HepG2 (cell line): ENCODE measurements around the gene RABL6. TPM values are rescaled to one million over a fixed set of nuclear protein-coding genes. Genes with fewer than 3 reads are reported as not detected.
"Not testable (repeated sequence)": the region's sequence is repeated elsewhere in the genome, so short reads cannot be mapped to it uniquely, and the experiment has no call there.

Experiments used
- FOXP1 ChIP-seq, 2 experiments: fragments of 450-650 bp in 1 of 2; IDR thresholded peaks; 2 replicates each; pipeline ENCODE4 v1.6.1; 2017 to 2018; ENCODE audit warnings: antibody characterized with exemption in 1 of 2
- HOXA3 ChIP-seq: sonication (generic); formaldehyde crosslinking; IDR thresholded peaks from 2 replicates; pipeline ENCODE4 v1.5.0; 2020; ENCODE audit warnings: missing genetic modification reagents
- HOXA5 ChIP-seq: sonication (generic); formaldehyde crosslinking; IDR thresholded peaks from 2 replicates; pipeline ENCODE4 v1.4.0; 2020; ENCODE audit warnings: missing genetic modification reagents
- KAT7 ChIP-seq: IDR thresholded peaks from 2 replicates; pipeline ENCODE4 v1.6.1; 2018; ENCODE audit warnings: borderline replicate concordance, missing compliant biosample characterization
- ONECUT2 ChIP-seq: sonication (generic); formaldehyde crosslinking; IDR thresholded peaks from 2 replicates; pipeline ENCODE4 v1.4.0; 2020; ENCODE audit warnings: missing genetic modification reagents
- SIX1 ChIP-seq: sonication (generic); formaldehyde crosslinking; IDR thresholded peaks from 2 replicates; pipeline ENCODE4 v1.4.0; 2020; ENCODE audit warnings: missing genetic modification reagents, borderline replicate concordance
- SIX4 ChIP-seq: sonication (generic); formaldehyde crosslinking; IDR thresholded peaks from 2 replicates; pipeline ENCODE4 v1.4.0; 2020; ENCODE audit warnings: missing genetic modification reagents
- TCF7 ChIP-seq: sonication (generic); IDR thresholded peaks from 2 replicates; pipeline ENCODE4 v1.6.1; 2016; ENCODE audit warnings: antibody characterized with exemption, low read depth
- YEATS2 ChIP-seq: sonication (generic); formaldehyde crosslinking; IDR thresholded peaks from 2 replicates; pipeline ENCODE4 v1.4.0; 2020; ENCODE audit warnings: missing genetic modification reagents, borderline replicate concordance
- ZNF746 ChIP-seq: sonication (generic); formaldehyde crosslinking; IDR thresholded peaks from 2 replicates; pipeline ENCODE4 v1.8.0; 2022; ENCODE audit warnings: mild to moderate bottlenecking, missing genetic modification reagents
- polyA plus RNA-seq, 8 experiments: library from polyadenylated mRNA; depleted of rRNA in 3 of 8; stranded (reverse) in 7 of 8; unstranded in 1 of 8; fragments of >200 nt; fragmentation: Illumina TruSeq in 4 of 8; extraction: Trizol in 4 of 8; gene quantifications; 2 replicates each; pipeline versions ENCODE4 v1.2.1 to v1.2.3, GENCODE V29; 2011 to 2016; ENCODE audit warnings: low read depth in 4 of 8, missing spikeins in 1 of 8, mixed read lengths in 1 of 8; ENCODE audit not compliant: insufficient read depth in 1 of 8
- total RNA-seq, 5 experiments: library from RNA; depleted of rRNA; stranded (reverse); fragments of >200 nt; fragmentation: Illumina TruSeq; extraction: Trizol; gene quantifications; 2 replicates each; pipeline ENCODE4 v1.2.3, GENCODE V29; 2016; ENCODE audit warnings: low read depth in 1 of 5
- TF ChIP-seq, protein P1 (sequence below): sonication (generic); formaldehyde crosslinking; IDR thresholded peaks from 2 replicates; pipeline ENCODE4 v1.8.0; 2022; ENCODE audit warnings: missing genetic modification reagents, mild to moderate bottlenecking, moderate library complexity, borderline replicate concordance
- TF ChIP-seq, protein P2 (sequence below): sonication (generic); formaldehyde crosslinking; IDR thresholded peaks from 2 replicates; pipeline ENCODE4 v1.4.0; 2020; ENCODE audit warnings: missing genetic modification reagents; ENCODE audit errors: not compliant biosample characterization
- TF ChIP-seq, protein P3 (sequence below): IDR thresholded peaks from 2 replicates; pipeline ENCODE4 v1.6.1; 2016; ENCODE audit warnings: mild to moderate bottlenecking
- TF ChIP-seq, protein P4 (sequence below), 2 experiments: fragments of 450-650 bp in 1 of 2; sonication (generic) in 1 of 2; formaldehyde crosslinking in 1 of 2; IDR thresholded peaks; 2 replicates each; pipeline versions ENCODE4 v1.6.1 to v1.8.0; 2016 to 2022; ENCODE audit warnings: antibody characterized with exemption in 1 of 2, mild to moderate bottlenecking in 1 of 2, missing genetic modification reagents in 1 of 2

Gene RABL6
- total and polyA plus RNA-seq, 2 of the 13 experiments (the other 11 are each of a cell fraction or from before 2014, with no cell fraction given) = 81.5 to 125 TPM

DNA sequence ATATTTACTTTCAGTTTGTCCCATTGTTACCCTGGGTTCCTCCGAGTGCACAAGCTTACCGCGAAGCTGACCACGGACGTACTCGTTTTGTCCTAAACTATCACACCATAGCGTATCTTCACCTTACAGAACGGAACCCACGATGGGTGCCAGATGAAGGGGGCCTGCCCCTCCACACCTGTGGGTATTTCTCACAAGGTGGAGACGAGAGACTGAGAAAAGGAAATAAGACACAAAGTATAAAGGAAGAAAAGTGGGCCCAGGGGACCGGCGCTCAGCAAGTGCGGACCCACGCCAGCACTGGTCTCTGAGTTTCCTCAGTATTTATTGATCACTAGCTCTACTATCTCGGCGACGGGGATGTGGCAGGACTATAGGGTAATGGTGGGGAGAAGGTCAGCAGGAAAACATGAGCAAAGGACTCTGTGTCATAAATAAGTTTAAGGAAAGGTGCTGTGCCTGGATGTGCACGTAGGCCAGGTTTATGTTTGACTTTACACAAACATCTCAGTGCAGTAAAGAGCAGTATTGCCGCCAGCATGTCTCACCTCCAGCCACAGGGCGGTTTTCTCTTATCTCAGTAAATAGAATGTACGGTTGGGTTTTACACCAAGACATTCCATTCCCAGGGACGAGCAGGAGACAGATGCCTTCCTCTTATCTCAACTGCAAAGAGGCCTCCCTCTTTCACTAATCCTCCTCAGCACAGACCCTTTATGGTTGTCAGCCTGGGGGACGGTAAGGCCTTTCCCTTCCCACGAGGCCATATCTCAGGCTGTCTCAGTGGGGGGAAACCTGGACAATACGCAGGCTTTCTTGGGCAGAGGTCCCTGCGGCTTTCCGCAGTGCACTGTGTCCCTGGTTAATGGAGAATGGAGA, 18.9 kb upstream of the RABL6 start (continued):
- TF ChIP-seq, protein P1, sequence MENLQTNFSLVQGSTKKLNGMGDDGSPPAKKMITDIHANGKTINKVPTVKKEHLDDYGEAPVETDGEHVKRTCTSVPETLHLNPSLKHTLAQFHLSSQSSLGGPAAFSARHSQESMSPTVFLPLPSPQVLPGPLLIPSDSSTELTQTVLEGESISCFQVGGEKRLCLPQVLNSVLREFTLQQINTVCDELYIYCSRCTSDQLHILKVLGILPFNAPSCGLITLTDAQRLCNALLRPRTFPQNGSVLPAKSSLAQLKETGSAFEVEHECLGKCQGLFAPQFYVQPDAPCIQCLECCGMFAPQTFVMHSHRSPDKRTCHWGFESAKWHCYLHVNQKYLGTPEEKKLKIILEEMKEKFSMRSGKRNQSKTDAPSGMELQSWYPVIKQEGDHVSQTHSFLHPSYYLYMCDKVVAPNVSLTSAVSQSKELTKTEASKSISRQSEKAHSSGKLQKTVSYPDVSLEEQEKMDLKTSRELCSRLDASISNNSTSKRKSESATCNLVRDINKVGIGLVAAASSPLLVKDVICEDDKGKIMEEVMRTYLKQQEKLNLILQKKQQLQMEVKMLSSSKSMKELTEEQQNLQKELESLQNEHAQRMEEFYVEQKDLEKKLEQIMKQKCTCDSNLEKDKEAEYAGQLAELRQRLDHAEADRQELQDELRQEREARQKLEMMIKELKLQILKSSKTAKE = peak; percentile 67; the same call in 1 of the 2 replicates
- TF ChIP-seq ZNF746 (CRISPR knock-in tag) (peak; percentile 57; the same call in 1 of the 2 replicates), SIX1 (peak; percentile 10; the same call in 1 of the 2 replicates), ONECUT2 (CRISPR knock-in tag) (peak; percentile 81), SIX4 (CRISPR knock-in tag) (0 out of 2 replicates have a peak, but pooled peaks have one; percentile 32), TCF7 (peak; percentile 74), YEATS2 (CRISPR knock-in tag) (peak; percentile 8; the same call in 1 of the 2 replicates), HOXA3 (peak; percentile 73), KAT7 (CRISPR knock-in tag) (0 out of 2 replicates have a peak, but pooled peaks have one; percentile 36), FOXP1 (CRISPR knock-in tag; IDR thresholded peaks at IDR 0.05) (peak; percentile 66), HOXA5 (peak; percentile 52; the same call in 1 of the 2 replicates)
- TF ChIP-seq, protein P2, sequence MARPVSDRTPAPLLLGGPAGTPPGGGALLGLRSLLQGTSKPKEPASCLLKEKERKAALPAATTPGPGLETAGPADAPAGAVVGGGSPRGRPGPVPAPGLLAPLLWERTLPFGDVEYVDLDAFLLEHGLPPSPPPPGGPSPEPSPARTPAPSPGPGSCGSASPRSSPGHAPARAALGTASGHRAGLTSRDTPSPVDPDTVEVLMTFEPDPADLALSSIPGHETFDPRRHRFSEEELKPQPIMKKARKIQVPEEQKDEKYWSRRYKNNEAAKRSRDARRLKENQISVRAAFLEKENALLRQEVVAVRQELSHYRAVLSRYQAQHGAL (CRISPR knock-in tag) = peak; percentile 75
- not testable (repeated sequence) for TF ChIP-seq FOXP1 (IDR thresholded peaks at IDR 0.05)
- TF ChIP-seq, protein P3, sequence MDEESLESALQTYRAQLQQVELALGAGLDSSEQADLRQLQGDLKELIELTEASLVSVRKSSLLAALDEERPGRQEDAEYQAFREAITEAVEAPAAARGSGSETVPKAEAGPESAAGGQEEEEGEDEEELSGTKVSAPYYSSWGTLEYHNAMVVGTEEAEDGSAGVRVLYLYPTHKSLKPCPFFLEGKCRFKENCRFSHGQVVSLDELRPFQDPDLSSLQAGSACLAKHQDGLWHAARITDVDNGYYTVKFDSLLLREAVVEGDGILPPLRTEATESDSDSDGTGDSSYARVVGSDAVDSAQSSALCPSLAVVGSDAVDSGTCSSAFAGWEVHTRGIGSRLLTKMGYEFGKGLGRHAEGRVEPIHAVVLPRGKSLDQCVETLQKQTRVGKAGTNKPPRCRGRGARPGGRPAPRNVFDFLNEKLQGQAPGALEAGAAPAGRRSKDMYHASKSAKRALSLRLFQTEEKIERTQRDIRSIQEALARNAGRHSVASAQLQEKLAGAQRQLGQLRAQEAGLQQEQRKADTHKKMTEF (CRISPR knock-in tag) = peak; percentile 85
- TF ChIP-seq, protein P4, sequence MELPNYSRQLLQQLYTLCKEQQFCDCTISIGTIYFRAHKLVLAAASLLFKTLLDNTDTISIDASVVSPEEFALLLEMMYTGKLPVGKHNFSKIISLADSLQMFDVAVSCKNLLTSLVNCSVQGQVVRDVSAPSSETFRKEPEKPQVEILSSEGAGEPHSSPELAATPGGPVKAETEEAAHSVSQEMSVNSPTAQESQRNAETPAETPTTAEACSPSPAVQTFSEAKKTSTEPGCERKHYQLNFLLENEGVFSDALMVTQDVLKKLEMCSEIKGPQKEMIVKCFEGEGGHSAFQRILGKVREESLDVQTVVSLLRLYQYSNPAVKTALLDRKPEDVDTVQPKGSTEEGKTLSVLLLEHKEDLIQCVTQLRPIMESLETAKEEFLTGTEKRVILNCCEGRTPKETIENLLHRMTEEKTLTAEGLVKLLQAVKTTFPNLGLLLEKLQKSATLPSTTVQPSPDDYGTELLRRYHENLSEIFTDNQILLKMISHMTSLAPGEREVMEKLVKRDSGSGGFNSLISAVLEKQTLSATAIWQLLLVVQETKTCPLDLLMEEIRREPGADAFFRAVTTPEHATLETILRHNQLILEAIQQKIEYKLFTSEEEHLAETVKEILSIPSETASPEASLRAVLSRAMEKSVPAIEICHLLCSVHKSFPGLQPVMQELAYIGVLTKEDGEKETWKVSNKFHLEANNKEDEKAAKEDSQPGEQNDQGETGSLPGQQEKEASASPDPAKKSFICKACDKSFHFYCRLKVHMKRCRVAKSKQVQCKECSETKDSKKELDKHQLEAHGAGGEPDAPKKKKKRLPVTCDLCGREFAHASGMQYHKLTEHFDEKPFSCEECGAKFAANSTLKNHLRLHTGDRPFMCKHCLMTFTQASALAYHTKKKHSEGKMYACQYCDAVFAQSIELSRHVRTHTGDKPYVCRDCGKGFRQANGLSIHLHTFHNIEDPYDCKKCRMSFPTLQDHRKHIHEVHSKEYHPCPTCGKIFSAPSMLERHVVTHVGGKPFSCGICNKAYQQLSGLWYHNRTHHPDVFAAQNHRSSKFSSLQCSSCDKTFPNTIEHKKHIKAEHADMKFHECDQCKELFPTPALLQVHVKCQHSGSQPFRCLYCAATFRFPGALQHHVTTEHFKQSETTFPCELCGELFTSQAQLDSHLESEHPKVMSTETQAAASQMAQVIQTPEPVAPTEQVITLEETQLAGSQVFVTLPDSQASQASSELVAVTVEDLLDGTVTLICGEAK (IDR thresholded peaks at IDR 0.05) = not testable (repeated sequence)
- TF ChIP-seq, protein P4 (CRISPR knock-in tag; IDR thresholded peaks at IDR 0.05) = peak; percentile 35; the same call in 1 of the 2 replicates
